ENCODE measurements around the gene ITPR1.

The ITPR1 gene

GRCh38 chr3:4848176-4848825, 355.2 kb downstream of the ITPR1 start:
- ATAC-seq: no peak
- TF ChIP-seq RARB (CRISPR knock-in tag; IDR thresholded peaks at IDR 0.05) (no peak), ZC3H10 (CRISPR knock-in tag; IDR thresholded peaks at IDR 0.05) (no peak), ESRRG (CRISPR knock-in tag; IDR thresholded peaks at IDR 0.05) (no peak), PATZ1 (CRISPR knock-in tag; IDR thresholded peaks at IDR 0.05; ENCODE audit: borderline replicate concordance) (no peak), OSR1 (CRISPR knock-in tag; IDR thresholded peaks at IDR 0.05) (no peak), BACH2 (CRISPR knock-in tag; IDR thresholded peaks at IDR 0.05; ENCODE audit: borderline replicate concordance) (no peak), TOX (CRISPR knock-in tag; IDR thresholded peaks at IDR 0.05; ENCODE audit: borderline replicate concordance) (no peak), TSHZ2 (CRISPR knock-in tag; IDR thresholded peaks at IDR 0.05) (no peak), ARNTL (CRISPR knock-in tag; IDR thresholded peaks at IDR 0.05; ENCODE audit: borderline replicate concordance, low read depth) (no peak), CREB5 (CRISPR knock-in tag; IDR thresholded peaks at IDR 0.05; ENCODE audit: low read depth) (no peak), ISL1 (CRISPR knock-in tag; IDR thresholded peaks at IDR 0.05) (no peak), ZNF565 (CRISPR knock-in tag; conservative IDR thresholded peaks at IDR 0.05; ENCODE audit: low read depth) (no peak), PPARA (CRISPR knock-in tag; IDR thresholded peaks at IDR 0.05; ENCODE audit: borderline replicate concordance) (no peak), ZNF8 (CRISPR knock-in tag; IDR thresholded peaks at IDR 0.05) (no peak), ZFP30 (CRISPR knock-in tag; IDR thresholded peaks at IDR 0.05) (no peak)

- no peak for ATAC-seq
- TF ChIP-seq PPARA (CRISPR knock-in tag; IDR thresholded peaks at IDR 0.05; ENCODE audit: borderline replicate concordance) (no peak), TOX (CRISPR knock-in tag; IDR thresholded peaks at IDR 0.05; ENCODE audit: borderline replicate concordance) (no peak), OSR1 (CRISPR knock-in tag; IDR thresholded peaks at IDR 0.05) (no peak)
Measured at GRCh38 chr3:4849136-4849535, 356.0 kb downstream of the ITPR1 start.

GRCh38 chr3:4849739-4850138, 356.6 kb downstream of the ITPR1 start:
- TF ChIP-seq ESRRG (CRISPR knock-in tag; IDR thresholded peaks at IDR 0.05) (no peak), TCF4 (CRISPR knock-in tag; IDR thresholded peaks at IDR 0.05; ENCODE audit: borderline replicate concordance) (no peak), GLIS3 (CRISPR knock-in tag; IDR thresholded peaks at IDR 0.05) (no peak), ZFP3 (CRISPR knock-in tag; IDR thresholded peaks at IDR 0.05) (no peak), BACH2 (CRISPR knock-in tag; IDR thresholded peaks at IDR 0.05; ENCODE audit: borderline replicate concordance) (no peak), ZNF565 (CRISPR knock-in tag; conservative IDR thresholded peaks at IDR 0.05; ENCODE audit: low read depth) (no peak), ZFP30 (CRISPR knock-in tag; IDR thresholded peaks at IDR 0.05) (no peak), TSHZ2 (CRISPR knock-in tag; IDR thresholded peaks at IDR 0.05) (no peak), POU6F1 (CRISPR knock-in tag; IDR thresholded peaks at IDR 0.05; ENCODE audit: borderline replicate concordance, low read depth) (no peak), ZC3H10 (CRISPR knock-in tag; IDR thresholded peaks at IDR 0.05) (no peak), RARB (CRISPR knock-in tag; IDR thresholded peaks at IDR 0.05) (no peak), ZNF70 (CRISPR knock-in tag; IDR thresholded peaks at IDR 0.05) (no peak), ISL1 (CRISPR knock-in tag; IDR thresholded peaks at IDR 0.05) (no peak), ZNF8 (CRISPR knock-in tag; IDR thresholded peaks at IDR 0.05) (no peak), PPARA (CRISPR knock-in tag; IDR thresholded peaks at IDR 0.05; ENCODE audit: borderline replicate concordance) (no peak)
- no peak for ATAC-seq

Measured in SK-N-SH treated with all-trans-retinoic acid at 6 μM for 48 hours (cell line).